GM12878 (cell line): ENCODE data around the gene AKNA. TPM values are rescaled to one million over a fixed set of nuclear protein-coding genes. Genes with fewer than 3 reads are reported as not detected.

ENCODE experiments used
- ATAC-seq: fragments of 200-7000 bp; cut with Tn5 transposase; 3 replicates; pipeline ENCODE4 v1.9.1; 2020; ENCODE audit warnings: mild to moderate bottlenecking, moderate library complexity
- BruUV-seq: library from RNA; stranded (reverse); fragments of 400-500 nt; replicated peaks from 2 replicates; lab custom pipeline; 2021; lab: Mats Ljungman, UMichigan
- CTCF ChIA-PET: fragments of 300-600 bp; sonication (Branson Sonifier 250); formaldehyde crosslinking; extraction: SDS; loops from one replicate; lab custom pipeline; 2021; ENCODE audit warnings: inconsistent platforms; lab: Yijun Ruan, JAX
- POLR2A ChIA-PET: fragments of 350-600 bp; formaldehyde crosslinking; extraction: SDS; loops from one replicate; lab custom pipeline; 2021; ENCODE audit warnings: inconsistent platforms; lab: Charles Lee
- RAD21 ChIA-PET: fragments of 300-600 bp; sonication (Branson Sonifier 250); formaldehyde crosslinking; loops from one replicate; lab custom pipeline; 2023; ENCODE audit warnings: antibody characterized with exemption; ENCODE audit not compliant: unreplicated experiment; lab: Charles Lee
- SMC1A ChIA-PET: fragments of 300-600 bp; sonication (Branson Sonifier 250); formaldehyde crosslinking; loops from one replicate; lab custom pipeline; 2023; ENCODE audit not compliant: unreplicated experiment, uncharacterized antibody; lab: Charles Lee
- DNase-seq: peaks from one replicate; pipeline ENCODE4 v3.0.0-alpha.2; 2011; ENCODE audit warnings: low read depth, low spot score
- FAIRE-seq: peaks from 3 replicates; lab custom pipeline; 2011; peaks lifted over from hg19 to GRCh38; lab: Jason Lieb, UNC
- H2AFZ ChIP-seq: 2 replicates; pipeline ENCODE4 v1.6.0; 2011; ENCODE audit warnings: low read depth, low read length, control low read depth; ENCODE audit not compliant: control insufficient read depth
- H3K27ac ChIP-seq: 2 replicates; pipeline ENCODE4 v1.5.1; 2011; ENCODE audit warnings: control low read depth; ENCODE audit not compliant: control insufficient read depth, insufficient read depth
- H3K27me3 ChIP-seq, 2 experiments: replicated peaks in 1 of 2; 2 replicates each; pipeline versions ENCODE4 v1.6.0 to v1.6.1; 2011; ENCODE audit warnings: low read length in 1 of 2; ENCODE audit not compliant: control insufficient read depth in 2 of 2, insufficient read depth in 2 of 2
- H3K36me3 ChIP-seq, 2 experiments: 2 replicates each; pipeline ENCODE4 v1.5.1; 2011; ENCODE audit warnings: low read length in 1 of 2; ENCODE audit not compliant: control insufficient read depth in 2 of 2, insufficient read depth in 2 of 2
- H3K4me1 ChIP-seq: 2 replicates; pipeline ENCODE4 v1.6.1; 2011; ENCODE audit warnings: mild to moderate bottlenecking, low read length, moderate library complexity, mixed read lengths; ENCODE audit not compliant: control insufficient read depth, insufficient read depth
- H3K4me2 ChIP-seq: 2 replicates; pipeline ENCODE4 v1.6.0; 2011; ENCODE audit warnings: control low read depth; ENCODE audit not compliant: control insufficient read depth, insufficient read depth
- H3K4me3 ChIP-seq: fragments of 200-600 bp; sonication (generic); 2 replicates; pipeline ENCODE4 v1.5.1; 2016
- H3K79me2 ChIP-seq: 2 replicates; pipeline ENCODE4 v1.6.0; 2011; ENCODE audit warnings: low read length; ENCODE audit not compliant: control insufficient read depth, insufficient read depth
- H3K9ac ChIP-seq: 2 replicates; pipeline ENCODE4 v1.8.0; 2011; ENCODE audit warnings: low read length, control low read depth, mixed read lengths; ENCODE audit not compliant: control insufficient read depth, insufficient read depth
- H3K9me3 ChIP-seq: replicated peaks from 3 replicates; pipeline ENCODE4 v1.5.1; 2011; ENCODE audit warnings: mild to moderate bottlenecking, low read length; ENCODE audit not compliant: control insufficient read depth, insufficient read depth
- H4K20me1 ChIP-seq: 2 replicates; pipeline ENCODE4 v1.6.0; 2011; ENCODE audit not compliant: control insufficient read depth, insufficient read depth
- BHLHE40 ChIP-seq, 2 experiments: fragments of 450-650 bp in 1 of 2; IDR thresholded peaks; 2 replicates each; pipeline ENCODE4 v1.6.1; 2011 to 2017; ENCODE audit warnings: low read depth in 2 of 2, borderline replicate concordance in 1 of 2, improper control_type of control experiment in 1 of 2, low read length in 1 of 2, mild to moderate bottlenecking in 1 of 2
- CBFB ChIP-seq: IDR thresholded peaks from 2 replicates; pipeline ENCODE4 v1.6.1; 2016; ENCODE audit warnings: antibody characterized with exemption, low read depth
- CBX5 ChIP-seq: sonication (generic); IDR thresholded peaks from 2 replicates; pipeline ENCODE4 v1.6.1; 2016; ENCODE audit warnings: low read depth, moderate library complexity, mild to moderate bottlenecking, inconsistent platforms
- E2F4 ChIP-seq: IDR thresholded peaks from 2 replicates; pipeline ENCODE4 v1.6.1; 2012; ENCODE audit warnings: low read depth, low read length, improper control_type of control experiment
- EED ChIP-seq: sonication (generic); IDR thresholded peaks from 2 replicates; pipeline ENCODE4 v1.6.1; 2016; ENCODE audit warnings: antibody characterized with exemption, low read depth
- GABPA ChIP-seq: IDR thresholded peaks from 2 replicates; pipeline ENCODE4 v1.6.1; 2014; ENCODE audit warnings: antibody characterized with exemption, low read depth, mild to moderate bottlenecking, inconsistent platforms
- HSF1 ChIP-seq: fragments of 150-350 bp; IDR thresholded peaks from 2 replicates; pipeline ENCODE4 v1.6.1; 2014; ENCODE audit warnings: mild to moderate bottlenecking, low read depth, low read length
- KLF5 ChIP-seq: fragments of 450-650 bp; IDR thresholded peaks from 2 replicates; pipeline ENCODE4 v1.6.1; 2014; ENCODE audit warnings: mild to moderate bottlenecking; ENCODE audit not compliant: partially characterized antibody
- LARP7 ChIP-seq: fragments of 450-650 bp; IDR thresholded peaks from 2 replicates; pipeline ENCODE4 v1.6.1; 2017; ENCODE audit warnings: mild to moderate bottlenecking
- POLR2AphosphoS5 ChIP-seq: IDR thresholded peaks from 2 replicates; pipeline ENCODE4 v1.6.1; 2011; ENCODE audit warnings: mild to moderate bottlenecking, low read length, inconsistent platforms
- RBBP5 ChIP-seq: fragments of 200-600 bp; sonication (generic); conservative IDR thresholded peaks from 2 replicates; pipeline ENCODE4 v1.6.1; 2016
- STAT1 ChIP-seq: fragments of 450-650 bp; conservative IDR thresholded peaks from 2 replicates; pipeline ENCODE4 v1.6.1; 2014; ENCODE audit warnings: antibody characterized with exemption, mild to moderate bottlenecking
- SUPT20H ChIP-seq: IDR thresholded peaks from 2 replicates; pipeline ENCODE4 v1.6.1; 2011; ENCODE audit warnings: low read depth, mild to moderate bottlenecking, low read length, moderate library complexity, borderline replicate concordance; ENCODE audit not compliant: control insufficient read depth
- YY1 ChIP-seq: IDR thresholded peaks from 2 replicates; pipeline ENCODE4 v1.6.1; 2011; ENCODE audit warnings: low read depth, mild to moderate bottlenecking, low read length
- ZBTB40 ChIP-seq: fragments of 450-650 bp; IDR thresholded peaks from 2 replicates; pipeline ENCODE4 v1.6.1; 2016; ENCODE audit warnings: mild to moderate bottlenecking, moderate library complexity, borderline replicate concordance
- WGBS: methylation state at CpG from one replicate; pipeline ENCODE4 v1.1.6; 2016; ENCODE audit warnings: low lambda C conversion rate; ENCODE audit not compliant: insufficient replicate concordance, insufficient coverage; ENCODE audit errors: missing lambda C conversion rate; 5-methylcytosine and 5-hydroxymethylcytosine counted together
- in situ Hi-C: fragments of 300-500 bp; cut with MboI; formaldehyde crosslinking; loops from 9 replicates; pipeline ENCODE4 v1.14.3; 2018; ENCODE audit warnings: mixed read lengths
- intact Hi-C: fragments of 100-400 bp; cut with micrococcal nuclease; formaldehyde crosslinking; loops from one replicate; pipeline ENCODE4 v1.14.2; 2022; ENCODE audit not compliant: unreplicated experiment
- polyA plus RNA-seq, 11 experiments: library from polyadenylated mRNA; depleted of rRNA in 4 of 11; unstranded in 6 of 11; stranded (reverse) in 5 of 11; fragments of >200 nt; fragmentation: Nextera tagmentation in 4 of 11; fragmentation: Illumina TruSeq in 1 of 11; extraction: Ambion mirVana in 4 of 11; extraction: Trizol in 1 of 11; gene quantifications; 1 replicate in 1 of 11; 2 replicates in 10 of 11; pipeline versions ENCODE4 v1.2.1 to v1.2.3, GENCODE V29; 2011 to 2016; ENCODE audit warnings: inconsistent platforms in 2 of 11, missing spikeins in 2 of 11, low read depth in 1 of 11
- total RNA-seq, 4 experiments: library from RNA; depleted of rRNA in 3 of 4; stranded (reverse); fragments of >200 nt in 3 of 4; fragmentation: Illumina TruSeq in 1 of 4; extraction: Trizol in 1 of 4; gene quantifications; 2 replicates each; pipeline versions ENCODE4 v1.2.1 to v1.2.3, GENCODE V29; 2013 to 2021

AKNA gene
- total and polyA plus RNA-seq, 10 of the 15 experiments (the other 5 are each of a cell fraction or from before 2014, with no cell fraction given): 1.6 to 132 (median 35.3) TPM

GRCh38 chr9:114384836-114385396, 2.9 kb downstream of the AKNA start:
- ChIA-PET CTCF (interaction anchor here (0.9 to 10.2 kb wide), 12 partner anchors 12 to 227 kb away, joined by 3 to 122 read pairs (median 8); partner anchors contain the start of gene TMEM268), RAD21 (interaction anchor here (1.2 to 13.0 kb wide), 18 partner anchors 10 to 268 kb away, joined by 3 to 251 read pairs (median 6); partner anchors contain the start of gene WHRN), POLR2A (interaction anchor here (0.6 to 13.2 kb wide), 18 partner anchors 8 to 867 kb away, joined by 3 to 312 read pairs (median 6); partner anchors contain the start of genes TMEM268 and WHRN), SMC1A (interaction anchor here (0.9 to 12.8 kb wide), 14 partner anchors 10 to 268 kb away, joined by 3 to 327 read pairs (median 4); partner anchors contain the start of gene TMEM268)
- peak overlapping the region; percentile 100 for H3K4me2 ChIP-seq
- peak overlapping the region; percentile 99 for H3K9ac ChIP-seq
- H3K79me2 ChIP-seq: peaks cover 95% of the 10 kb centered on the region
- no peaks in the 10 kb centered on the region for H3K27me3 ChIP-seq
- H3K36me3 ChIP-seq: peaks cover 5 to 10% of the 10 kb centered on the region in 2 experiments
- no peak overlapping the region for H2AFZ ChIP-seq
- ATAC-seq (no peak), FAIRE-seq (no peak), DNase-seq (no peak)
- 2% methylated on average over 7 of the region's 7 CpGs for WGBS
- in situ Hi-C loops (loop anchor here (5.0 kb wide), 1 partner anchor 227 kb away; the partner anchor contains the start of gene TMEM268), intact Hi-C loops (loop anchor here (1.0 to 10.0 kb wide), 5 partner anchors 12 to 1110 kb away; partner anchors contain the start of genes CDC26, PRPF4 and TMEM268)
- TSS peak; percentile 54 for BruUV-seq
- peak overlapping the region; percentile 100 for H3K27ac ChIP-seq
- H3K4me3 ChIP-seq: peak overlapping the region; percentile 93
- H3K4me1 ChIP-seq: peaks cover 59% of the 10 kb centered on the region
- H3K9me3 ChIP-seq: no peaks in the 10 kb centered on the region
- no peaks in the 10 kb centered on the region for H4K20me1 ChIP-seq
- TF ChIP-seq GABPA (no peak), POLR2AphosphoS5 (no peak), CBX5 (no peak), KLF5 (no peak), HSF1 (no peak), EED (no peak), STAT1 (peak; percentile 59; the same call in 1 of the 2 replicates), E2F4 (no peak), RBBP5 (no peak), ZBTB40 (peak; percentile 38; the same call in 1 of the 2 replicates), LARP7 (0 out of 2 replicates have a peak, but pooled peaks have one; percentile 49), SUPT20H (no peak), CBFB (no peak), BHLHE40 (IDR thresholded peaks at IDR 0.05; ENCODE audit: borderline replicate concordance in 1 of 2, low read depth in 2 of 2, low read length in 1 of 2) (no peak), YY1 (no peak; the same call in 1 of the 2 replicates)
